GM15510 (cell line): ENCODE data around the gene HHIPL1.

Experiments used
- POLR2A ChIP-seq: IDR thresholded peaks from 3 replicates; pipeline ENCODE4 v1.6.1; 2011; ENCODE audit warnings: borderline replicate concordance; ENCODE audit not compliant: insufficient read length; ENCODE audit errors: extremely low read depth

HHIPL1 gene

DNA sequence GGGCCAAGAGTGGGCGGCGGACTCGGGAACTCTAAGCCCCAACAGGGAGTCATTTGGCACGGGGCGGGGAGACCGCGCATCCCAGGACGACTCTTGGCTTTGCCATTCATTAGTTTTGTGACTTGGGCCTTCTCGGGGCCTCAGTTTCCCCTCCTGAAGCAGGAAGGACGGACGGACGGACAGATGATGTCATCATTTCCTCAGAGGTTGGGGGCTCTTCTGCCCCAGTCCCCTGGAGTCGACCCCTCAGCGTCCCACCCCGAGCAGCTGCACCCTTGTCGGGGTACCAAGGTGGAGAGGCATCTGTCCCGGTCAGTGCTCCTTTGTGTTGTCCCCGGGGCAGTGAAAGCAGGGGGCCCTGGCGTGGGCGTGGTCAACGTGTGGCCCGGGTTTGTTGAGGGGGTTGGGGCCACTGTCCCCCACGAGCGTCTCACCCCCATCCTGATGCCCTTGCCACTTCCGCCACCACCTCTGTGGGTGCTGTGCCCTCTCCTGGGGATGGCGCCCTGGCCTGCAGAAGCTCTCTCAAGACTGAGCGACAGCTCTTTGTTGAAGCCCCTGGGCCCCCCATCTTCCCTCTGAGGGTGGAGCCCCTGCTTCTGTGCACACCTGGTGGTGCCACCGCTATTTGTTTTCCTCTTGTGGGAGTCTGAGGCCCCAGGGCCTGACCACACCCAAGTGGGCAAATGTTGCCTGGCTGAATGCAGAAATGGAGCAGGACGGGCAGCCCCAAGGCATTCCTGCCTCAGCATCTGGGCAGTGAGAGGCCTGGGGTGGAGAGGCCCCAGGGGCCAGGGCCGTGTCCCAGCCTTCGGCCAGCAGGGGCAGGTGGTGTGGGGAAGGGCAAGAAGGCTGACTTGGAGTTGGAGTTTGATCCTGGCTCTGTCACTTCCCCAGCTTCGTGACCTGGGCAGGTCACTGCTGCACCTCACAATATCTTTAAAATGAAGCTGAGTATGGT, 896 bp downstream of the HHIPL1 start:
- no peak for TF ChIP-seq POLR2A

DNA sequence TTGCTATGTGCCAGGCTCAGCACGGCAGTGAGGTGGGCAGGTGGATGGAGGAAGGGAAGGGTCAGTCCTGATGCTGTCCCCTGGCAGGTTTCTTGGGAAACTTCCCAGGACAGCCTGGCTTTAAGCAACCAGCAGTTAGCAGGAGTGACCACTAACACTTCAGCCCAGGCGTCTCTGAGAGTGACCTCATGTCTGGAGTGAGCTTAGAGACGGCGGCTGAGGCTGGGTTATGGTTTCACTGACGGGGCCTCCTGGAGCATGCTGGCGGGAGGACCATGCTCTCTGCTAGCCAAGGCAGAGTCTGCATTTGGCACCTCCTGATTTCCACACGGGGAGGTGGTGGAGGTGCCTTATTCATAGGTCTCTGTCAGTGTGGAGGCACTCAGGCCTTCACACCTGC, 2.5 kb downstream of the HHIPL1 start:
- no peak for TF ChIP-seq POLR2A

DNA sequence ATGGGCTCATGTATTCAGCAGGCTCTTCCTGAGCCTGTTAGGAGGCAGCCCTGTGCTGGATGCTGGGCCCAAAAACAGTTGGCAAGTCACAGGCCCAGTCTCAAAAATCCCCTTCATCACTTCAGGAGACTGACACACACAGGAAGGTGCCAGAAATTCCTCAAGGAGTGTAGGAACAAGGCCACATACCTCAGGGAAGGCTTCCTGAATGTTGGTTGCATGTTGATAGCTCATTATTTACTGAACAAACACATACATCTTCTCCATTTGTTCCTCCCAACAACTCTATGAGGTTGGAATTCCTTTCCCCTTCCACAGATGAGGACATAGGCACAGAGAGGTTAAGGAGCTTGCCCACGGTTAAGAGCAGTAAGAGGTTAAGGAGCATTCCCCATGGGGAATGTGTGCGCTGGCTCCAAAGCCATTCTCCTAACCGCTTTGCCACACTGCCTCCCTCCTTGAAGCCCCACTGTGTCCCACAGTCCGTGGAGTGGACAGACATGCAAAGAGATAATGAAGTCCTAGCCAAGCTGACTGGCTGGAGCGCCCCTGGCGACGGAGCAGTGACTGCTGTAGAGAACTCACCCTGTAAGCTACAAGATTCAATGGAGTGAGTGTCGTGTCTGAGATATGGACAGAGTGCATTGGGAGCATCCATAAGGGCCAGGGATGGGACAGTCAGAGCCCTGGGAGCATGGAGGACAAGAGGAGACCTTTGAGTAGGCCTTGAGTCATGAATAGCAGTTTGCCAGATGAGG, 3.3 kb downstream of the HHIPL1 start:
- no peak for TF ChIP-seq POLR2A

DNA sequence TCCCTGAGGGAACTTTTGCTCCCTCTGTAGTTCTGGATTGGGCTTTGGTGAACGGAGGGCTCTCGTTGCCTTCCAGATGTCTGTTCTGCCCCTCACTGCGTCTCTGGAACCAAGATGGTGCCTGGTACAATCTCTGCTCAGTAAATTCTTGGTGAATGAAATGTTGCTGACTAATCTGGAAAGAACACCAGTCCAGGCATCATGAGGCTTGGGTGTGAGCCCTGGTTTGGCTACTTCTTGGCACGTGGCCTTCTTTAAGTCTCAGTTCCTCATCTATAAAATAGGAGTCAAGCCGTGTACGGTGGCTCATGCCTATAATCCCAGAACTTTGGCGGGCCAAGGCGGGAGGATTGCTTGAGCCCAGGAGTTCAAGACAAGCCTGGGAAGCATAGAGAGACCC, 4.3 kb downstream of the HHIPL1 start:
- no peak for TF ChIP-seq POLR2A

DNA sequence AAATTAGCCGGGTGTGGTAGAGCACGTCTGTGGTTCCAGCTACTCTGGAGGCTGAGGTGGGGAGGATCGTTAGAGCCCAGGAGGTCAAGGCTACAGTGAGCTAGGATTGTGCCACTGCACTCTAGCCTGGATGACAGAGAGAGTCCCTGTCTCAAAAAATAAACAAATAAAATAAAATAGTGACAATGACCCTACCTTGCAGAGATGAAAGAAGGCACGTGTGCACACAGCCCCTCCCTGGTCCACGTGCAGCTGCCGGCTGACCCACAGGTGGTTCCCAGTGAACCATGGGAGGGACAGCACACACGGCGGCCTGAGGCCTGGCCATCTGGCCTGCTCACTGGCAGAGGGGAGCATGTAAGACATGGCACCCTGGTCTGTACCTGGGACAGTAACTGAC, 4.7 kb downstream of the HHIPL1 start:
- TF ChIP-seq POLR2A = no peak

DNA sequence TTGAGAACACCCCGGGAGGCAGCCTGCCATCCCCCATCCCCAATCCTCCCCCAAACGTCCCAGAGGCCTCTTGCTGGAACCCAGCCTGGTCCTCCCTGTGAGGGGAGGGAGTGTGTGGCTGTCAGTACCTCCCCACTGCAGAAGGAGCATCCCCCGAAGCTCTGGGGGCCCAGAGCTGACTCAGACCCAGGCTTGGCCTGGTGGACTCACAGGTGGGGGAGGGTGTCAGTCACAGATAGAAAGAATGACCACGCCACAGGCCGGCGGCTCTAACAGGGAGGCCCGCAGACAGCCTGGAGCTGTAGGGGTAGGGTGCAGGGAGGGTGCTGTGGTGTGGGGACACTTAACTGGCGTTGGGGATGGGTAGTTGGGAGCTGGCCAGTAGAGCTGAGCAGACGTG, 5.3 kb downstream of the HHIPL1 start:
- no peak for TF ChIP-seq POLR2A

DNA sequence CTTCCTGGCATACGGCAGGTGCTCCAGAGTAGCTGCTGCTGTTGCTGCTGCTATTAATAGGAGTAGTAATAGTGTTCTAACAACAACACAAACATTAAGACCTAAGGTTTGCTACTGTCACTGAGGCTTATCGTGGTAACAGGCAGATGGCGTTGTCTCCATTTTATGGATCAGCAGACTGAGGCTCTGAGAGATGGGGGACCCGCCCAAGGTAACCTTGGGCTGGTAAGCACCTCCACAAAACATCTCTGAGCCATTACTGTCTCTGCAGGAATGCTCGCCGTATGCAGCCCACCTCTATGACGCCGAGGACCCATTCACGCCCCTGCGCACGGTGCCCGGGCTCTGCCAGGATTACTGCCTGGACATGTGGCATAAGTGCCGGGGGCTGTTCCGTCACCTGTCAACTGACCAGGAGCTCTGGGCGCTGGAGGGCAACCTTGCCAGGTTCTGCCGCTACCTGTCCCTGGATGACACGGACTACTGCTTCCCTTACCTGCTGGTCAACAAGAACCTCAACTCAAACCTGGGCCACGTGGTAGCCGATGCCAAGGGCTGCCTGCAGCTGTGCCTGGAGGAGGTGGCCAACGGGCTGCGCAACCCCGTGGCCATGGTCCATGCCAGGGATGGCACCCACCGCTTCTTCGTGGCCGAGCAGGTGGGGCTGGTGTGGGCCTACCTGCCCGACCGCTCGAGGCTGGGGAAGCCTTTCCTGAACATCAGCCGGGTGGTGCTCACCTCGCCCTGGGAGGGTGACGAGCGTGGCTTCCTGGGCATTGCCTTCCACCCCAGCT, 7.2 kb downstream of the HHIPL1 start:
- no peak for TF ChIP-seq POLR2A

DNA sequence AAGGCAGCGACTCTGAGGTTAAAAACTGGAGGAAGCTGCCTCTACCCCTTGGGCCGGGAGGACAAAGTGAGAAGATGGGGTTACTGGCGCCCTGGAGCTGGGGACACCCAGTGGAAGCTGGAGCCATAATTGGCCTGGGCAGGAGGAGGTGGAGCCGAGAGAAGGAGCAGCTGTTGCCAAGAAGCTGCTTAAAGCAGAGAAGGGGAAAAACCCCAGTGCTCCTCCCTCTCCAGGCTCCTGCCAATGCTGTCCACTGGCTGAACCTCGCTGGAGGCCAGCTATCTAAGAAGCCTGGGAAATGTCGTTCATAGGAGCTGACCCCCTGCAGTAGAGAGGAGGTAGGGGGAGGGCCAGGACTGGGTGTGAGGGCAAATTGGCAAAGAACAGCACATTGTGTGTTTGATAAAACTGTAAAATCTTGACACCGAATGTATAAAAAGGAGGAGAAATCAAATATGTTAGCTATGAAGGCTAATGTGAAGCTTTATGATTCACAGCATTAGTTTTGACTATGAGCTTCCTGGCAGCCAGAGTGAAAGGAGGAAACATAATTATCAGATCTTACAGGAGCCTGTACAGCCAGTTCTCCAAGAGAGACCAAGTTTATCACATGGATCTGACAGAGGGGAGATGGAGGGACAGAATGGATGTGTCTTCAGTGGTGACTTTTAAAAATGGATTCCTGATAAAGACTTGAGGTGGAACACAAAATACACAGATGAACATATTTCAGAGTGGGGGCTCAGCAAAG, 9.5 kb downstream of the HHIPL1 start:
- no peak for TF ChIP-seq POLR2A

DNA sequence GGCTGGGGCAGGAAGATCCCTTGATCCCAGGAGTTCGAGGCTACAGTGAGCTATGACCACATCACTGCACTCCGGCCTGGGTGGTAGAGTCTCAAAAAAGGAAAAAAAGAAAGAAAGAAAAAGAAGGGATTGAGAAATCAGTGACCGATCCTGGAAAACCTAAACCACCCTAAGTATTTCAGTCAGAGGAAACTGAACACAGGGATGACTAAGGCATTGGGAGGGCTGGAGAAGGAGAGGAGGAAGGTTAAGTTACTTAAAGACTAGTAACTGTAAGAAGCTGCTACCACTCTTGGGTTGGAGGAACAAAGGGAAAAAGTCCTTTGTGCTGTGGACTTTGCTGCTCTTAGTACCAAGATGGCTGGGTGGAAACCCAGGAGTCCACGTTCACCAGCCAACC, 10.6 kb downstream of the HHIPL1 start:
- no peak for TF ChIP-seq POLR2A

DNA sequence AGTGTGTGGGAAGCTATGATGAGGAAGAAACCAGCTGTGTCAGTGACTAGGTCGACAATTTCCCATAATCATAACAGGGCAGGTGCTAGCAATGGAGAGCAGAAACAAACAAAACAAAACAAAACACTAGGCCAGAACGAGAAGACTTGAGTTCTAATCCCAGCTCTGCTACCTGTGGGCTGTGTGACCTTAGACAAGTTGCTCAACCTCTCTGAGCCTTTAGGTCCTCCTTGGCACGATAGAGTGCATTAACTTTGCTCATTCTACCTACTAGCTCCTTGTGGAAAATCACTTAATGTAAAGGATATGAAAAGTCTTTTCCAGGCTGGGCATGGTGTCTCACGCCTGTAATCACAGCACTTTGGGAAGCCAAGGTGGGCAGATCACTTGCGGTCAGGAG, 11.2 kb downstream of the HHIPL1 start:
- no peak for TF ChIP-seq POLR2A

DNA sequence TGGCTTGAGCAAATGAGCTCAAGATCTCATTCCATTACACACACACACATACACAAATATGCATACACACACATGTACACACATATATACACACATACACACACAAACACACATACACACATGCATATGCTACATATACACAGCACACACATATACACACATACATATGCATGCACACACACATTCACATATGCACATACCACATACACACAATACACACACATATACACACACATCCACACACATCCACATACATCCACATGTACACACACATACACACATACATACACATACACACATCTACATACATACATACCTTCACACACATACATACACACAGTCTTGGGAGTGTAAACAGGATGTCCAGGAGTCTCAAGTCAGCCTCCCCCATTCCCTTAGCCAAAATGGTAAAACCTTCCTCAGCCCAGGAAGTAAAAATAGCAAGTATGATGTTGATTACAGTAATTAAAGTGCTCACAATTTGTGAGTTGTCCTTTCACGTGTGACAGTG, 12.8 kb downstream of the HHIPL1 start:
- TF ChIP-seq POLR2A = no peak

DNA sequence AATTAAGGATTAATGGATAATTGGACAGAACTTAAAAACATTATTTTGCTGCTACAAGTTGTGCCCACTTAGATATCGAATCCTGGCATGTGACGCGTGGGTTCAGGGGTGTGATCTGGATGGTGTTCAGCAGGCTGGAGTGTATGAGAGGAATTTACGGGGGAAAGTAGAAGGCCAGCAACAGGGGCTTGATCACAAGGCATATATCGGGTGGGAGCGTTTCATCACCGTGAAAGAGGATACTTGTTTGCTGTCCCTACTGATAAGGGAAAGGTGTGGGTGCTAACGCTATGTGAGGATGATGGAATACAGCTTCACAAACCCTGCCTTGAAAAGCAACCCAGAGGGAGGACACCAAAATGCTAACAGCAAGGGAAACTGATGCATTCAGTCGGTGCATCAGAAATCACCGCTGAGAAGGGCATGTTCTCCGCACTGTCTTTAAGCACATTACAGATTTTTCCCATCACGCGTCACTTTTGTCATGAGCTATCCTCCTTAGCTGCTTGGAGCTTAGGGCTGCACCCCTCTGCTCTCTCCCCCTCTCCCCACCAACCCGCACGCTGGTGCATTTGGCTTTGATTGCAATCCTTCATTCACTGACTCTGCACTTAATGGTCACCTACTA, 13.4 kb downstream of the HHIPL1 start:
- no peak for TF ChIP-seq POLR2A

DNA sequence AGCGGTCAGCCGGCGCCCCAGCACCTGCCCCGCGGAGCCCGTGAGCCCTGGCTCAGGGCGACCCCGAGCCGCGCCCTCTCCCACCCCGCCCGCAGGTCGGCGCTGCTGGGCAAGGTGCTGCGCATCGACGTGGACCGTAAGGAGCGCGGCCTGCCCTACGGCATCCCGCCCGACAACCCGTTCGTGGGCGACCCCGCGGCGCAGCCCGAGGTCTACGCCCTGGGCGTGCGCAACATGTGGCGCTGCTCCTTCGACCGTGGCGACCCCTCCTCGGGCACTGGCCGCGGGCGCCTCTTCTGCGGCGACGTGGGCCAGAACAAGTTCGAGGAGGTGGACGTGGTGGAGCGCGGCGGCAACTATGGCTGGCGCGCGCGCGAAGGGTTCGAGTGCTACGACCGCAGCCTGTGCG, 14.4 kb downstream of the HHIPL1 start:
- TF ChIP-seq POLR2A = no peak
